Measurements from ENCODE around the gene CTRB1.
"Not testable (repeated sequence)": the region's sequence is repeated elsewhere in the genome, so short reads cannot be mapped to it uniquely, and the experiment has no call there.

CTRB1 gene

DNA sequence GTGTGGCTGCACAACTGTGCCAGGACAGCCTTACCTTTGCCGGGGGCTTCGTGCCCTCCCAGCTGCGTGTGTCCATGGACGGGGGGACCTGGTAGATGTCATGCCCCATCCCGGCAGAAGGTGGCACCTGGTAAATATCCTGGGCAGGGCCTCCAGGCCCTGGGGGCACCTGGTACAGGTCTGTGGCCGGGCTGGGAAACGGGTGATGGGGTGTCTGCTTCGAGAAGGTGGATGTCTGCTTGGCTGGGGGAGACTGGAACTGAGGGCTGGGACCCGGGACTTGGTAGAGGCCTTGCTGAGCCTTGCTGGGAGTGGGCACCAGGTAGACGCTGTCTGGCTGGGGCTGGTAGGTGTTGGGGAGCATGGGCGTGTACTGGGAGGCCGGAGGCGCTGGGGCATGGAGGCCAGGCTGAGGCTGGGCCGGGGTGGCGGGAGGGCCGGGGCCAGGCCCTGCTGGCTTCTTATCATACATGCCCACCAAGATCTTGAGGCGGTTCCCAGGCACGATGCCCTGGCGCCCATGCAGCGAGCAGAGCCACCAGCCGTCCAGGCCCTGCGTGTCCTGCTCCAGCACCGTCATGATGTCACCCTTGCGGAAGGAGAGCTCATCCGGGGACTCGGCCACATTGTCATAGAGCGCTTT is 23.8 kb downstream of the CTRB1 start:
- DNase-seq: not testable (repeated sequence)

DNA sequence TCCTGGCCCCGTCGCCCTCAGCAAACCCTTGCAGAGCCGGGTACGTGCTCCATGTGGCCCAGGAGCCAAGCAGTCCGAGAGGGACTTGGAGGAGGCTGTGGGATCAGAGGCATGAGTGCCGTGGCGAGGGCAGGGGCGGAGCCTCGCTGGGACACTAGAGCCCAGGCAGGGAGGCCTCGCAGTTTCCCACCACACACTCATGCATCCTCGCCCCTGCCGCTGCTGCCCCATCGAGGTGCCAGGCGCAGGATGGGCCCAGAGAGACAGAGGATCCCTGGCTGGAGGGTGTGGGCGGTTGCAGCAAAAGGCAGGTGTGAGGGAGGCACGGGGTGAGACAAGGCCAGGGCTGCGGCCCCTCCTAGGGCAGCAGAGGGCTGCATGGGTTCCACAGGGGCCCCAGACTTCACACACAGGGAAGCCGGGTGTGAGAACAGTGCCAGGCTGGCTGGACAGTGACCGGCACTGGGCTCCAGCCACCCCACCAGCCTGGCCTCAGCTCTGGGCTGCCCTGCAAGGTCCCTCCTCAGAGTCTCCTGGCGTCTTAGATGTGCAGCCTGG is 25.0 kb downstream of the CTRB1 start:
- no peak for DNase-seq

DNA sequence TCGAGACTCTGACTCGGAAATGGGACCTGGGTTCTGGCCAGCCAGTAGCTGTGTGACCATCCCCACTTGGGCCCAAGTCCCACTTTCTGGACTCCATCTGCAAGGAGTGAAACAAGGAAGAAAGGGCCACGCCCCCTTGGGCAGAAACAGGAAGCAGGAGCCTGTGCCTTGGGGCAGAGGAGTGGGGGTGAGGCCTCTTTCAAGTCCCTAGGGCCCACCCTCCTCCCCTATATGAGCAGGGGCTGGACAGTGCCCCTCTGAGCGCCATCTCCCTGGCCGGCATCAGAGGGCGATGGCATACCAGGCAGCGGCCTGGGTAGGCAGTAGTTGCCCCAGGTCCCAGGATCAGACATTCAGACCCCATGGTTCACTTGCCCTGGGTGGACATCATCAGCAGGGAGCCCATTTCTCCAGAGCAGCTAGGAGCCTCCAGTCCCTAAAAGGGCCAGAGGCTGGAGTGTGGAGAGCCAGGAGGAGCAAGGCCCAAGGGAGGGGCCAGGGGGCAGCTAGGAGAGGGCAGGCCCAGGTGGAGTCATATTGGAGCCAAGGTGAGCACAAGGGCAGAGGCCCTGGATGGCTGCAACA is 25.5 kb downstream of the CTRB1 start:
- DNase-seq: peak; percentile 38 to 53

DNA sequence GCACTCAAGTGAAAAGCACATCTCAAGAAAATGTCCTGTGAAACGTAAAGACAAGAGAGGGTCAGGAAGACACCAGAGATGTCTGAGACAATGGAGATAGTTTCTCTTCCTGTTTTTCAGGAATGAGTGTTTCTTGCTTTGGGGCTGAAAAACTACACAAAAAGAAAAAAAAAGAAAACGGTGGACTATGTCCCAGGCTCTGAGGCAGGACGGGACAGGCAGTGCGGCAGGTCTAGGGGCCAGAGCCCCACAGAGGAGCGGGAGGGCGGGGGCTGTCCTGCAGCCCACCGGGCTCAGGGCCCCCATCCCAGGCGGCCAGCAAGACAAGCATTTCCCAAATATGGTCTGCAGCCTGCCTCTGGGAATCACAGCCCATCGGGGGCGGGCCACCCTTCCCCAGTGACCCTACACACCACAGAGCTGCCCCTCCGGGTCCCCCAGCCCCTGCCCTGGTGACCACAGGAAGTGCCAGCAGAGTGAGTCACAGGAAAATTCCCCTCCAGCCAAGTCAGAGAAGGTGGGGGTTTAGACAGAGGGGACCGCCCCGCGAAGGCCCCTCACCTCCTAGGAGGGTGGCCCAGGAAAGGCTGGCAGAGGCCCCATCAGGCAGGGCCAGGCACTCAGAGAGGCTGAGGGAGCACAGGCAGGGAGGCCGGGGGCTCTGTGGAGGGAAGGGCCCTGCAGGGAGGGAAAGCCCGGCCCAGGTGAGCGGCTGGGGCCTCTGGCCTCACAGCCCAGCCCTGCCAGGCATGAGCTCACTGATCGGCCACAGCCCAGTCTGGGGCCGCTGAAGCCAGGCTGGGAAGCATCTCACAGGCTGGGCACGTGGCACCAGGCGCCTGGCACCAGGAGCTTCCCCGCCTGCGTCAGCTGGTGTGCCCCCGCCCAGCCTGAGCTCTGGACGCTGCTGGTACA is 26.3 kb downstream of the CTRB1 start:
- DNase-seq: no peak

DNA sequence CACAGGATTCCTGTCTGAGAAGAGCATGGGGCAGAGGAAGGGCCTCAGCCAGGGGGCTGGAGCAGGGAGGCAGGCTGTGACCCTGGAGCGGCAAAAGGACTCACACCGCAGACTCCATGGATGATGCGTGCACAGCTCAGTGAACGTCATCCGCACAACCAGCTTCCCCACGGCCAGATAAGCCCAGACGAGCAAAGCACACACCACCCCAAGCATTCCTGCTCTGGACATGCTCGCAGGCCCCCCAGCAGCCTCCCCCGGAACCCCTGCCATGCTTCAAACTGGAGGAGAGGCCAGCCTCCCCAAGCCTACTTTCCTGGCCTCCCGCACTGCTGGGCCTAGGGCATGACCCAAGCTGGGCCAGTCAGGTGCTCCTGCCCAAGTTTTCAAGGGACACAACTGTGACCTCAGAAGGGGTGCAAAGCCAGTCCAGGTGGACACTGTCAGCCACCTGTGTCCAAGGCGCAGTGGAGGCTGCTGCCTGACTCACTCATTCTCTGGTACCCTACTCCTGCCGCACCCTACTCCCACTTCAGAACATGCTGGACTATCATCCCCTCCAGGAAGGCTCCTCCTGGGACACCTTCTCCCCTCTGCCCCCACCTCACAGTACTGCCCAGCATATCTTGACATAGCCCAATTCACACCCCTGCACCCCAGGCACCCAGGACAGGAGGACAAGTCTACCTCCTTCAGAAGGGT is 27.9 kb downstream of the CTRB1 start:
- no peak for DNase-seq

DNA sequence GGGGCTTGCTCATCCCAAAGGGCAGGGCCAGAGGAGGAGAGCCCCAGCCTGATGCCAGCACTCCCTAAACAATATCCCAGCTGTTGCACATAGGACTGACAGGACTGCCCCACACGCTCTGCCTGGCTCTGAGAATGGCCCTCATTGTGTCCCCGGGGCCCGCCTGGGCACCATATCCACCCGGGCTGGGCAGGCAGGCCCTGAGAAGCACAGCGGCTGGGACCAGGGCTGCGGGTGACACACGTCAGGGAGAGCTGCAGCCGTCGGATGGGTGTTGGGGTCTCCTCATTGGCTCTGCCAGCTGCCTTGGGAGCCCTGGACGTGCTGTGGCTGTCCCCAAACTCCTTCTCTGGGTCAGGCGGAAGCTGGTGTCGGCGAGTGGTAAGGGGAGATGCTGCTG is 28.5 kb downstream of the CTRB1 start:
- DNase-seq: no peak

DNA sequence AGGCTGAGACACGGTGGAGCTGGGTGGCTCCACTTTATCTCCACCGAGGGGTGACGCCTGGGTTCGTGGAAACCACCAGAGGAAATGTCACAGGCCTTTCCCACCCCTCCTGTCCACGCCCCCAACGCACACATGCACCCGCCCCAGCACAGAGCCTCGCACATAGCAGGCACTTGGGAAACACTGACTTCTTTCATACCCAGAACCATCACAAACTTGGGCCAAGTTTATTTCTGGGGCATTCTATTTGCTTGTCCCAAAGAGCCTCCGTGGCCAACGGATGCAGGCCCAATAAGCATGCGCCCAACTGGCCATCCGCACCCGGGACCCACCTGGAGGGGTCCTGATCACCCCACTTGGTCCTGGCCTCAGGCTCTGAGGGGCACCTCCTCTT is 29.4 kb downstream of the CTRB1 start:
- no peak for DNase-seq

DNA sequence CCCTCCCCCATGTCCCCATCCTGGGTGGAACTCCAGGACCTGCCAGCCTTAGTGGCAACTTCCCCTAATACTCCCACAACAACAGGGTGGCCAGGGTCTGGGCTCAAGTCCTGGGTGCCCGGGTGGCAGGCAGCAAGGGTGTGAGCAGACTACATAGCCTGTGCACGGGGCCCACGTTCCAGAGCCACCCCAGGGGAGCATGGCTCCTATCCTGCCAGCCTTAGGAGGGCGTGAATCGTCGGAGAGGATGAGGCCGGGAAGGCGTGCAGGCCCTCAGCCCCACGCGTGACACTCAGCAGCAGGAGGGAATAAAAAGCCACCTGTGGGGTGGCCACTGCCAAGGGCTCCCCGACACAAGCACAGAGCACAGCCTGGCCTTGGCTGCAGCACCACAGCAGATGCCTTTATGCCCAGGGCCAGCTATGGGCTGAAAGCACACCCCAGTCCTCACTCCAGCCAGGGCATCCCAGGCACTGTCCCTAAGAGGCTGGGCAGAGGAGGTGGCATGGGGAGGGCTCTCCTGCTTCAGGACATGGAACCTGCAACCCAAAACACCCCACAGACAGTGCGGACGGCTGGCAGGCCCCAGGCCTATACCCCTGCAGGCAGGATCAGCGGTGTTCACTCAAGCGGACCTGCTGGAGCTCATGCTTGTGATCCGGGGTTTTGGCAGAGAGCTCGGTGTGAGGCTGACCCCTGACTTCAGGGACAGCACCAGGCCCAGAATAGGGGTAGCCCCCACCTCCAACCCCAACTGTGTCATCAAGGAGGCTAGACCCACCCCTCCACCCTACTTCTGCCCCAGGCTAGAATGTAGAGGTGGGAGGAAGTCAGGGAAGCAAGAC is 30.0 kb downstream of the CTRB1 start:
- no peak for DNase-seq

DNA sequence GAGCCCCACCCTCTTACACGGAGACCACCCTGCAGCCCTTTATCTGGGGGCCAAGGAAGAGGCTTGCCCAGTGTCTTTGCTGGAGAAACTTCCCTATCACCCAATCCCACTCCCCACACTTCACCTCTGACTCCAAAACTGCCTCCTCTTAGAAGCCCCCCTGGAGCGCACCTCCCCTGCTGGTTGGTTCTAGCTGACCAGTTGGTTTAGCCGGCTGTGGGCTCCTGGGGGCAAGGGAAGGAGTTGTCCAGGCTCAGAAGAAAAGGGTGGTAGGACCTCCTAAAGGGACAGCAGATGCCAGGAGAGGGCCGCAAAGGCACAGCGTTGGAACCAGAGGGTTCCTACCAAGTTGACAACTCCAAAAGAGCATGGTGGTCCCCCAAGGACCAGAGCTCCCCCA is 30.7 kb downstream of the CTRB1 start:
- no peak for DNase-seq

DNA sequence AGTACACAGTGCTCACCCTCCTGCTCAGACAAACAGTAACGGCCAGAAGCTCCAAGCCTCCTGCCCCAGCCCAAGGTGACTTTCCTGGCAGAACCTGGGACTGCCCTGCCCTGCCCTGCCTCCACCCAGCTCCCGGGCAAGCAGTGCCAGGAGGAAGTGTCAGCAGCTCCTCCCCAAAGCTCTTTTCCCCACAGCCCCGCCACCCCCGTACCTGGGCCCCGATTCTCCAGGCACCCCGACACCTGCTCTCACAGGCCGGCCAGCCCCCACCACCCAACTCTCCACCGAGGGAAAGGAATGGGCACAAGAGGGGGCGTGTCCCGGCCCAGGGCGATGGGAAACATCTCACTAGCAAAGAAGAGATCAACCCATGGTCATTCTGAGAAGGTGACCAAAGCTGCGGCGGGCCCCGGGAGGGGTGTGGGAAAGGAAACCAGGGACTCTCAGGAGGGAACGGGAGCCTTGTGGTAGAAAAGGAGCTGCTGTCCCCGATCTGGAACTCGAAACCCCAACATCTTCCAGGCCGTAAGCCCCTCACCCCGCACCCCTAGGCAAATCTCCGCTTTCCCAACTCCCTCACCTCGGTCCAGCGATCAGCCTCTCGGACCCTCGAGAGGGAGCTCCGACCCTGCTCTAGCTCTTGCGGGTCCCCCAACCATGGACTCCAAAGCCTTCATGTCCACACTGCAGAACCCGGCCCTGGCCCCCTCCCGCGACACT is 31.5 kb downstream of the CTRB1 start:
- no peak for DNase-seq

DNA sequence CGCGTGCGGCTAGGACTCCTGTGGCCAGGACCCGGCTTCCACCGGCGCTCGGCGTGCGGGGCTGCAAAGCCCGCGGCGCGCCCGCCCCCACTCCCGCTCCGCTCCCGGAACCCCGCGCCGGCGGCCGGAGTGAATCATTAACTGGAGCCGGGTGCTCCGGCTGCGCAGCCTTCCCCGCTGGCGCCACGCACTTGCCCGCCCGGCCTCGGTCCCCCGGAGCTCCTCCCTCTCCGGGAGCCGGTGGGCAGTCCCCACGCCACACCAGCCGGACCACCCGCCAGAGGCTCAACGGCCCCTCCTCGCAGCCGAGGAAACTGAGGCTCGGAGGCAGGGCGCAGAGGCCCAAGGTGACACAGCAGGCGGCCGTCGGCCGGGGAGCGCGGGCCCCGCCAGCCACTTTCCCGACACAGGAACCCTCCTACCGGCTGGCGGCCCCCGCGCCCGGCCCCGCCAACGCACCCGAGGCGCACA is 32.1 kb downstream of the CTRB1 start:
- DNase-seq: peak in 1 of 2 experiments; percentile 10

DNA sequence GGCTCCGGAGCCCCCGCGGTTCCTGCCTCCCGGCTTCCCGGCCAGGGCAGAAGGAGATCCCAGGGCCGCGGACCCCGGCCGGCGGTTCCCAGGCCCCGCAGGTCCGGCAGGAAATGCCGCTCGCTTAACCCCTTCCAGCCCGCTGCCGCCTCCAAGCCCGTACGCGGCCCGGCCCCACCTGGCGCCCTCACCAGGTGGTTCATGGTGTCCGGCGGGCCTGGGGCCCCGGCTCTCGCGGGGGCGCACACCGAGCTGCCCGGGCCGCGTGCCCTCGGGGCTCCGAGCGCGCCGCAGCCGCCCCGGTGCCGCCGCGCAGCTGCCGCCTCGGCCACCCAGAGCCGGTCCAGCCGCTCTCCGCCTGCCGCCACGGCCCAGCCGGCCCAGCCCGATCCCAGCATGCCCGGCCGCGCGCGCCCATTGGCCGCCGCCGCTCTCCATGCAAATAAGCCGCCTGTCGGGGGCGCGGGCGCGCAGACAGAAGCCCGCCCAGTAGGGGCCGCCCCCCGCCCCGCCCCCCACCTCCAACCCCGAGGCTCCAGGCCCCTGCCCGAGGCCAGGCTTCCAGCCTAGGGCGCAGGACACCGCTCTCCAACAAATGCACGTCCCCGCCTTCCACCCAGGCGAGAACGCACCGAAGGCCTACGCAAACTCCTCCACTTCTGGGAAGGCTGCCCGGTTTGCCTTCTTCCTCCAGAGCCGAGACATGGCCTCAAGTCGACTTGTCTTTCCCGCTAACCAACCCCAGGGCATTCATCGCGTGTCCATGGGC is 32.7 kb downstream of the CTRB1 start, which contains the start of gene BCAR1:
Gene BCAR1, minus strand, starts transcription at position 345 of the 769 bp plus-strand sequence. Its CDS starts 142 bp downstream, at position 203.
- peak; percentile 49 to 50 for DNase-seq

DNA sequence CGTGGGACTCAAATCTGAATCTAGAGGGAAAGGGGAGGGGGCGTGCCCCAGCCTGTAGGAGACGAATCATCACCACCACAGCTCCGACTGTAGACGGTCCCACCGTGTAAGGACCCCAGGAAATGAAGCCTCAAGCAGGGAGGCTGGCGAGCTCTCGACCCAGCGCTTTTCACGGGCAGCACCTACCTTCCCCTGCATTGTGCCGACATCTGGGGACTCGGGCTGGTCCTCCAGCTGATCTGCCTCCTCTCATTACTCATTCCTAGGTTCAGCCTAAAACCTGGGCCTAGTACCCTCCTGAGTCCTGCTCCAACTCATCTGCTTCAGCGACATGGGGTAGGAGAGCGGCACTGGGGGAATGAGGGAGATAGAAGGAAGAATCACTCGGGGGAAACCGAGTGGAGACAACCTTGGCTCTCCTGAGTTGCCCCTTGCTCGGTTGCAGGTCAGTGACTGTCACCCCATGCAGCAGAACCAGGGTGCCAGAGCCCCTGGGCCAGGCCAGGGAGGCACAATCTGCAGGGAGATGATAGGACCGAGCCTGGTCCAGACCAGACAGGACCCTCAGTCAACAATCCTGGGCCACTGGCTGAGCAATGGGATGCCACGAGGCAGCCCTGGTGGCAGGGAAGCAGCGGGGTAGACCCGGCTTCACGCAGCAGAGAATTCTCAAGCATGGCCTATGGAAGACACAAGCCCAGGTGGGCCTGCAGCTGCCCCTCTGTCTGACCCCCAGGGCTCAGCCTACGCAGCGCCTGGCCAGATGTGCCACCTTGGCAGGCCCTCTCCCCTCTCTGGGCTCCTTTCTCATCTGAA is 33.5 kb downstream of the CTRB1 start:
- no peak for DNase-seq

DNA sequence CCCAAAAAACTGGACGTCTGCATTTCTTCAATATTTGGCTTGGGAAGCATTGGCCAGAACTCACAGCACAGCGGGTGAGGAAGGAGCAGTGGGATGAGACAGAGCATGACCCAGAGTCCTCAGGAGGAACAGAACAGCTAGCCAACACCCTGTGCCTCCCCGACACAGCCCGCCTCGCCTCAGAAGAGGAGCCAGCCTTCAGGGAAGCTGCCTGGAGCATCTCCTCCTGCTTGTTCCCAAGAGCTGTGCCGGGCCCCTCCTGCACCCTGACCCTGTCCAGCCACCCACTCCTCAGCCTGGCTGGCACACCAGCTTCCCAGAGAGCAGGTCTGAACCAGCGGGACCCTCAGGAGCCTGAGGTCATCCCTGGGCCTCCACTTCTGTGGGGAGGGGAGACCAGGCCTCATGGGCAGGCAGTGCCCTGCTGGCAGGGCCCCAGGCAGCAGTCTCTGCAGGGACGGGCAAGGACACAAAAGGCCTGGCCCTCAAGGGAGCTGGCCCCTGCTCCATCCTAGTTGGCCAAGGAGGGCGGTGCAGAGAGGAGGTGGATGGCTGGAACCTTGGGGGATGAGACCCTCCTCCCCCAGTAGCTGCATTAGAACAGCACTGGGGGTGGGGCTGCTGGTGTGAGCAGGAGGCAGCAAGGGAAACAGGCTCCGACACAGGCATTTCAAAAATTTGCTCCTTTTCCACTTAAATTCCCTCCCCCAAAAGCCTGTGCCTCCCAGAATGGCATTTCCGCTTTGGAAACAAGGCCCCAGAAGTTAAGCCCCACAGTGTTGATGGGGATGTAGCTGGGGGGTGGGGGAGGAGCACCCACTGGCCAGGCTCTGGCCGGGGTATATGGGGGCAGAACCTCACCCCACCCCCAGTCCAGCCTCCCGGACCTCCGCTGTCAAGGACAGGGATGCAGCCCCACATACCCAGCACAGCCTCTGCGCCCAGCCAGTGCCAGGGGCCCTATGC is 34.4 kb downstream of the CTRB1 start:
- DNase-seq: no peak

DNA sequence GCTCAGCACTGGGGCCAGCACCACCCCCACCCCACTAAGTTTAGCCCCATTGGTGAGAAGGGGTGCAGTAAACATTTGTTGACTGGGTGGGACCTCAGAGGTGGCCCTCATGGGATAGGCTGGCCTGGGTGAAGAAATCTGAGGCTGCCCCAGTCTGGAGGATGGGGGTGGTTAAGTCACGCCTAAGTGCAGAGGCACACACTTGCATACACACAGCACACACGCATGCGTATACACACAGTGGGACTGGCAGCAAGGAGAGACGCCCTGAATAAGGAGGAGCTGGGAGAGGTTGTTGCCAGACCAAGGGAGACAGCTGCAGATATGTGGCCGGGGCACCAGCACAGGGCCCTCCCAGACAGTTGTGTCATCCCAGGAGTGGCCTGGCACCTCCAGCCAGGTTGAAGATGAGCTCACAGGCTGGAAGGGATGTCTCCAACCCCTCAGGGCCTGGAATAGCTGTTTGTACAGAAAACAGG is 35.6 kb downstream of the CTRB1 start:
- DNase-seq: no peak

DNA sequence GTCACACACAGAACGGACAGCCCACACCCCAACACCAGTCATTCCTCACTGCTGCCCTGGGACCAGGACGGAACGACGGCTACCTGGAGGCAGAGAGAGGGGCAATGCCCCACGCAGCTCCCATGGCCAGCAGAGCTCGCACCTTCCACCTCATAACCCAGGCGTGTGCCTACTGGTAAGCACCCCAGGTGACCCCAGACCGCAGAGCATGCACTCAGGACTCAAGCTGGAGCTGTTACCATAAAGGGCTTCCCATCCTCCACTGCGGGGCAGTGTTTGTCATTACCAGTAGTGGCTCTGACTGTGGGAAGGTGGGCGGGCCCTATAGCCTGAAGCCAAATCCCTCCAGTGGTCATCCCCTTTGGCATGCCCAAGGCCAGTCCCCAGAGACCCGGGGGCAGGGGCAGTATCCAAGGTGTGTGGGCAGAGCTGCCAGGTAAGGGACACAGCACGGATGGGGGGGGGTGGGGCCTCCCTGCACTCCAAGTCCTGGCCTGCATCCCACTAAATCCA is 37.3 kb downstream of the CTRB1 start:
- DNase-seq: no peak

DNA sequence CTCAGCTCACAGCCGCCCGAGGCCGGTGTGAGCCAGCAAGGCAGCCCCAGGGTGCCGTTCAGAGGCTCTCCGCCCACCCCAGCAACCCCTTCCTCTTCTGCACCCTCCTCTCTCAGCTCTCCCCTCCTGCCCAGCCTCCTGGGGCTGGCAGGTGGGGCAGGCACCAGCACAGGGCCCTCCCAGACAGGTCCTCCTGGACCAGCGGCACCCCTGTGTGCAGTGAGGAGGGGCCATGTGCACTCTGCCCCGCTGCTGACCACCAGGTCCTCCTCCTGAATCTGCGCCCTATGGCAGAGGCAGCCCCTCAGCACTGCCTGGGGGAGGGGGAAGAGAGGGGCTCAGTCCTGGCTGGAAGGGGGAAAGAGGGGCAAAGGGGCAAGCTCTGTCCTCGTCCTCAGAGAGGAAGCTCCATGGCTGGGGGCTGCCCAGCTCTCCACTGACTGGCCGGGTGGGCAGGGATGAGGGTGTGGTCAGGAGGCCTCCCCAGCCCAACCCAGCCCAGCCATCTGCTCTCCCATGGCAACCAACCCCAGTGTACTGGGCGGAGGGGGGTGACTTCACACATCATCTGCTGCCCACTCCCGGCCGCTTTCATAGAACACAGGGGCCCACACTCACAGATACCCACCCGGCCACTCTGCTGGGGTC is 38.0 kb downstream of the CTRB1 start:
- DNase-seq: no peak
